ENCODE data around the gene STAG1.
A peak's percentile ranks its signal among the peaks of the same experiment; 100 is the strongest.
"Not testable (repeated sequence)": the region's sequence is repeated elsewhere in the genome, so short reads cannot be mapped to it uniquely, and the experiment has no call there.

The STAG1 gene

GRCh38 chr3:136698361-136698760 is 53.8 kb downstream of the STAG1 start:
- Mint-ChIP-seq H3K4me1 (peaks cover 40% of the 10 kb centered on the region), H3K4me3 (no peak overlapping the region), H3K36me3 (peaks cover 66% of the 10 kb centered on the region), H3K27ac (no peak overlapping the region), H3K27me3 (no peaks in the 10 kb centered on the region), H3K9me3 (peaks cover 18% of the 10 kb centered on the region)
- no peak for ATAC-seq

- H3K4me1 Mint-ChIP-seq, result peaks cover 39% of the 10 kb centered on the region
- no peaks in the 10 kb centered on the region for H3K27me3 Mint-ChIP-seq
- peaks cover 68% of the 10 kb centered on the region for H3K36me3 Mint-ChIP-seq
- no peak overlapping the region for H3K27ac Mint-ChIP-seq
- H3K4me3 Mint-ChIP-seq, result no peak overlapping the region
- H3K9me3 Mint-ChIP-seq, result peaks cover 18% of the 10 kb centered on the region
- no peak for ATAC-seq
These were observed 55.4 kb downstream of the STAG1 start for GRCh38 chr3:136696797-136697196.

- peaks cover 25% of the 10 kb centered on the region for H3K4me1 Mint-ChIP-seq
- no peaks in the 10 kb centered on the region for H3K27me3 Mint-ChIP-seq
- no peak overlapping the region for H3K27ac Mint-ChIP-seq
- ATAC-seq, result no peak
- peaks cover 53% of the 10 kb centered on the region for H3K36me3 Mint-ChIP-seq
- H3K4me3 Mint-ChIP-seq, result no peak overlapping the region
- H3K9me3 Mint-ChIP-seq, result peaks cover 15% of the 10 kb centered on the region
These were observed 57.9 kb downstream of the STAG1 start for GRCh38 chr3:136694321-136694720.

- Mint-ChIP-seq H3K27me3 (no peaks in the 10 kb centered on the region), H3K36me3 (peaks cover 36% of the 10 kb centered on the region), H3K4me1 (peaks cover 25% of the 10 kb centered on the region), H3K9me3 (peaks cover 6% of the 10 kb centered on the region), H3K27ac (no peak overlapping the region), H3K4me3 (no peak overlapping the region)
- no peak for ATAC-seq
These were observed 61.6 kb downstream of the STAG1 start for GRCh38 chr3:136690599-136690998.

- ATAC-seq, result no peak
- Mint-ChIP-seq H3K36me3 (peaks cover 30% of the 10 kb centered on the region), H3K9me3 (peaks cover 3% of the 10 kb centered on the region), H3K4me3 (no peak overlapping the region), H3K27ac (no peak overlapping the region), H3K27me3 (no peaks in the 10 kb centered on the region), H3K4me1 (peaks cover 32% of the 10 kb centered on the region)
These were observed 66.3 kb downstream of the STAG1 start for GRCh38 chr3:136685882-136686281.

GRCh38 chr3:136682740-136683312 is 69.4 kb downstream of the STAG1 start:
- Mint-ChIP-seq H3K27me3 (no peaks in the 10 kb centered on the region), H3K4me1 (peaks cover 28% of the 10 kb centered on the region), H3K4me3 (no peak overlapping the region), H3K36me3 (peaks cover 22% of the 10 kb centered on the region), H3K27ac (no peak overlapping the region), H3K9me3 (peaks cover 3% of the 10 kb centered on the region)
- no peak for ATAC-seq

- H3K27me3 Mint-ChIP-seq, result no peaks in the 10 kb centered on the region
These were observed 73.2 kb downstream of the STAG1 start for GRCh38 chr3:136678981-136679380.

GRCh38 chr3:136676009-136676408 is 76.2 kb downstream of the STAG1 start:
- Mint-ChIP-seq H3K4me1 (peaks cover 37% of the 10 kb centered on the region), H3K27ac (no peak overlapping the region), H3K36me3 (peaks cover 8% of the 10 kb centered on the region), H3K9me3 (no peaks in the 10 kb centered on the region), H3K4me3 (no peak overlapping the region), H3K27me3 (no peaks in the 10 kb centered on the region)
- no peak for ATAC-seq

More at GRCh38 chr3:136678981-136679380, 73.2 kb downstream of the STAG1 start:
- Mint-ChIP-seq H3K4me1 (peaks cover 25% of the 10 kb centered on the region), H3K36me3 (peaks cover 2% of the 10 kb centered on the region), H3K9me3 (peaks cover under 1% of the 10 kb centered on the region), H3K27ac (no peak overlapping the region), H3K4me3 (no peak overlapping the region)
- no peak for ATAC-seq

GRCh38 chr3:136675150-136675858 is 76.9 kb downstream of the STAG1 start:
- ATAC-seq, result no peak
- H3K4me3 Mint-ChIP-seq, result no peak overlapping the region
- no peaks in the 10 kb centered on the region for H3K9me3 Mint-ChIP-seq
- H3K36me3 Mint-ChIP-seq, result peaks cover 9% of the 10 kb centered on the region
- H3K27ac Mint-ChIP-seq, result no peak overlapping the region
- H3K4me1 Mint-ChIP-seq, result peaks cover 37% of the 10 kb centered on the region
- no peaks in the 10 kb centered on the region for H3K27me3 Mint-ChIP-seq

GRCh38 chr3:136672457-136672856 is 79.7 kb downstream of the STAG1 start:
- H3K4me3 Mint-ChIP-seq, result no peak overlapping the region
- no peaks in the 10 kb centered on the region for H3K9me3 Mint-ChIP-seq
- no peaks in the 10 kb centered on the region for H3K27me3 Mint-ChIP-seq
- ATAC-seq, result no peak
- peaks cover 31% of the 10 kb centered on the region for H3K4me1 Mint-ChIP-seq
- H3K36me3 Mint-ChIP-seq, result peaks cover 24% of the 10 kb centered on the region
- H3K27ac Mint-ChIP-seq, result peak overlapping the region; percentile 17

GRCh38 chr3:136671921-136672320 is 80.3 kb downstream of the STAG1 start:
- H3K27ac Mint-ChIP-seq, result no peak overlapping the region

GRCh38 chr3:136670166-136670565 is 82.0 kb downstream of the STAG1 start:
- H3K4me1 Mint-ChIP-seq, result peaks cover 39% of the 10 kb centered on the region
- no peaks in the 10 kb centered on the region for H3K27me3 Mint-ChIP-seq
- H3K4me3 Mint-ChIP-seq, result no peak overlapping the region
- H3K36me3 Mint-ChIP-seq, result peaks cover 24% of the 10 kb centered on the region
- no peak overlapping the region for H3K27ac Mint-ChIP-seq
- no peaks in the 10 kb centered on the region for H3K9me3 Mint-ChIP-seq
- no peak for ATAC-seq

More at GRCh38 chr3:136671921-136672320, 80.3 kb downstream of the STAG1 start:
- ATAC-seq, result no peak
- H3K36me3 Mint-ChIP-seq, result peaks cover 24% of the 10 kb centered on the region
- no peaks in the 10 kb centered on the region for H3K9me3 Mint-ChIP-seq
- peaks cover 37% of the 10 kb centered on the region for H3K4me1 Mint-ChIP-seq
- H3K27me3 Mint-ChIP-seq, result no peaks in the 10 kb centered on the region
- H3K4me3 Mint-ChIP-seq, result no peak overlapping the region

GRCh38 chr3:136667081-136667480 is 85.1 kb downstream of the STAG1 start:
- no peaks in the 10 kb centered on the region for H3K27me3 Mint-ChIP-seq
- no peak overlapping the region for H3K4me3 Mint-ChIP-seq
- H3K27ac Mint-ChIP-seq, result no peak overlapping the region
- peaks cover 24% of the 10 kb centered on the region for H3K36me3 Mint-ChIP-seq
- H3K9me3 Mint-ChIP-seq, result no peaks in the 10 kb centered on the region
- H3K4me1 Mint-ChIP-seq, result peaks cover 38% of the 10 kb centered on the region
- no peak for ATAC-seq

- not testable (repeated sequence) for ATAC-seq, H3K4me3 Mint-ChIP-seq, H3K27me3 Mint-ChIP-seq, H3K9me3 Mint-ChIP-seq, H3K27ac Mint-ChIP-seq
- peaks cover 19% of the 10 kb centered on the region for H3K36me3 Mint-ChIP-seq
- peaks cover 41% of the 10 kb centered on the region for H3K4me1 Mint-ChIP-seq
These were observed 85.9 kb downstream of the STAG1 start for GRCh38 chr3:136666301-136666700.

- H3K27me3 Mint-ChIP-seq, result no peaks in the 10 kb centered on the region
- H3K36me3 Mint-ChIP-seq, result peaks cover 15% of the 10 kb centered on the region
- H3K27ac Mint-ChIP-seq, result no peak overlapping the region
- no peaks in the 10 kb centered on the region for H3K9me3 Mint-ChIP-seq
- ATAC-seq, result no peak
- H3K4me1 Mint-ChIP-seq, result peaks cover 43% of the 10 kb centered on the region
- H3K4me3 Mint-ChIP-seq, result no peak overlapping the region
These were observed 87.4 kb downstream of the STAG1 start for GRCh38 chr3:136664771-136665170.

GRCh38 chr3:136661282-136661681 is 90.9 kb downstream of the STAG1 start:
- no peak overlapping the region for H3K27ac Mint-ChIP-seq
- no peaks in the 10 kb centered on the region for H3K9me3 Mint-ChIP-seq
- peaks cover 5% of the 10 kb centered on the region for H3K36me3 Mint-ChIP-seq

More at GRCh38 chr3:136661282-136661681, 90.9 kb downstream of the STAG1 start:
- Mint-ChIP-seq H3K27me3 (no peaks in the 10 kb centered on the region), H3K4me1 (peaks cover 46% of the 10 kb centered on the region), H3K4me3 (no peak overlapping the region)
- no peak for ATAC-seq
